Spleen (tissue), 7 donors: ENCODE measurements around the gene UBIAD1.

Source experiments
- CTCF ChIP-seq, 11 experiments: fragments of 200-600 bp in 7 of 11; fragments of 450-650 bp in 4 of 11; sonication (generic) in 4 of 11; IDR thresholded peaks in 8 of 11; conservative IDR thresholded peaks in 3 of 11; 1 replicate in 7 of 11; 2 replicates in 4 of 11; pipeline versions ENCODE4 v1.4.0 to v1.8.0; 2016 to 2021; ENCODE audit warnings: antibody characterized with exemption in 11 of 11, inconsistent platforms in 4 of 11, mild to moderate bottlenecking in 1 of 11
- POLR2A ChIP-seq, 3 donors: fragments of 450-650 bp; IDR thresholded peaks; one replicate each; pipeline ENCODE4 v1.5.1; 2017; ENCODE audit warnings: antibody characterized with exemption in 3 of 3, mild to moderate bottlenecking in 1 of 3
- POLR2AphosphoS5 ChIP-seq, 3 donors: sonication (generic); formaldehyde crosslinking; IDR thresholded peaks; one replicate each; pipeline ENCODE4 v1.5.1; 2017; ENCODE audit warnings: antibody characterized with exemption in 3 of 3
- donor health status: DM: no; HTN: no; CAD: no; lungs with moderate emphysema.
- donor health status: DM: no; HTN: no; CAD: no.
- donor health status: DM: no; HTN: no; CAD: no.

GRCh38 chr1:11334261-11334804, 61.3 kb downstream of the UBIAD1 start:
- TF ChIP-seq CTCF (IDR thresholded peaks at IDR 0.05 in 8 of 11, conservative IDR thresholded peaks at IDR 0.05 in 3 of 11) = no peak
- TF ChIP-seq POLR2A (IDR thresholded peaks at IDR 0.05) = no peak
- TF ChIP-seq POLR2AphosphoS5 (IDR thresholded peaks at IDR 0.05) = no peak
